Hepatocyte (in vitro differentiated cells): ENCODE results near the gene ERBB4.

Experiments used
- CTCF ChIP-seq: fragments of 200-600 bp; sonication (generic); IDR thresholded peaks from 2 replicates; pipeline ENCODE4 v1.5.1; 2016; ENCODE audit warnings: antibody characterized with exemption, mild to moderate bottlenecking; ENCODE audit not compliant: poor library complexity
- EZH2 ChIP-seq: fragments of 200-600 bp; sonication (generic); IDR thresholded peaks from 2 replicates; pipeline ENCODE4 v1.6.1; 2016; ENCODE audit warnings: antibody characterized with exemption, mild to moderate bottlenecking, borderline replicate concordance

- TF ChIP-seq EZH2 (no peak), CTCF (no peak)
Observed at GRCh38 chr2:211564441-211564840, 974.2 kb downstream of the ERBB4 start.
